H9 (cell line): Measurements from ENCODE around the gene MUSTN1. TPM values are rescaled to one million over a fixed set of nuclear protein-coding genes. Genes with fewer than 3 reads are reported as not detected.

Experiments used
- DNase-seq: peaks from one replicate; pipeline ENCODE4 v3.0.0-alpha.2; 2017
- H2AFZ ChIP-seq: one replicate; pipeline ENCODE4 v1.6.1; 2013; ENCODE audit warnings: mild to moderate bottlenecking, low read length, control low read depth, moderate library complexity
- H2AK5ac ChIP-seq: 2 replicates; pipeline ENCODE4 v1.6.1; 2013; ENCODE audit warnings: low read length, control low read depth, mixed read lengths; ENCODE audit not compliant: insufficient read length
- H2BK120ac ChIP-seq: one replicate; pipeline ENCODE4 v1.6.1; 2013; ENCODE audit warnings: low read depth, mild to moderate bottlenecking, low read length, control low read depth, inconsistent platforms; ENCODE audit not compliant: poor library complexity, severe bottlenecking
- H2BK12ac ChIP-seq: 2 replicates; pipeline ENCODE4 v1.6.1; 2013; ENCODE audit warnings: low read length, control low read depth, mixed read lengths, low read depth; ENCODE audit not compliant: insufficient read length
- H2BK15ac ChIP-seq: 2 replicates; pipeline ENCODE4 v1.6.1; 2013; ENCODE audit warnings: low read depth, low read length, control low read depth
- H2BK20ac ChIP-seq: one replicate; pipeline ENCODE4 v1.6.1; 2013; ENCODE audit warnings: low read depth, mild to moderate bottlenecking, low read length, control low read depth, inconsistent platforms; ENCODE audit not compliant: poor library complexity, severe bottlenecking
- H2BK5ac ChIP-seq: 2 replicates; pipeline ENCODE4 v1.6.1; 2013; ENCODE audit warnings: low read length, control low read depth, mixed read lengths; ENCODE audit not compliant: insufficient read length
- H3K14ac ChIP-seq: 2 replicates; pipeline ENCODE4 v1.6.1; 2013; ENCODE audit warnings: low read length, control low read depth; ENCODE audit not compliant: insufficient read depth
- H3K18ac ChIP-seq: 2 replicates; pipeline ENCODE4 v1.6.1; 2013; ENCODE audit warnings: low read depth, mild to moderate bottlenecking, mixed read lengths, low read length, control low read depth; ENCODE audit not compliant: insufficient read length
- H3K23ac ChIP-seq: 2 replicates; pipeline ENCODE4 v1.6.1; 2013; ENCODE audit warnings: low read length, control low read depth, mixed read lengths, low read depth; ENCODE audit not compliant: insufficient read length
- H3K23me2 ChIP-seq: 2 replicates; pipeline ENCODE4 v1.6.1; 2013; ENCODE audit warnings: low read depth, mild to moderate bottlenecking, mixed read lengths, low read length, control low read depth; ENCODE audit not compliant: insufficient read length, poor library complexity, severe bottlenecking
- H3K27ac ChIP-seq: 2 replicates; pipeline ENCODE4 v1.5.1; 2013; ENCODE audit warnings: low read length, control low read depth, mixed read lengths, low read depth; ENCODE audit not compliant: insufficient read length
- H3K27me3 ChIP-seq: 2 replicates; pipeline ENCODE4 v1.6.1; 2013; ENCODE audit warnings: low read length, control low read depth, inconsistent platforms; ENCODE audit not compliant: insufficient read depth
- H3K4ac ChIP-seq: 2 replicates; pipeline ENCODE4 v1.6.1; 2013; ENCODE audit warnings: low read depth, mild to moderate bottlenecking, control low read depth, inconsistent platforms, low read length, moderate library complexity
- H3K4me1 ChIP-seq: 2 replicates; pipeline ENCODE4 v1.6.1; 2013; ENCODE audit warnings: low read length, control low read depth, inconsistent platforms; ENCODE audit not compliant: insufficient read depth
- H3K4me2 ChIP-seq: 2 replicates; pipeline ENCODE4 v1.6.1; 2013; ENCODE audit warnings: low read length, control low read depth, mixed read lengths; ENCODE audit not compliant: insufficient read length, insufficient read depth
- H3K56ac ChIP-seq: 2 replicates; pipeline ENCODE4 v1.6.1; 2013; ENCODE audit warnings: low read depth, mild to moderate bottlenecking, mixed read lengths, low read length, control low read depth; ENCODE audit not compliant: insufficient read length
- H3K79me1 ChIP-seq: 2 replicates; pipeline ENCODE4 v1.6.1; 2013; ENCODE audit warnings: low read depth, mild to moderate bottlenecking, moderate library complexity, low read length, control low read depth, inconsistent platforms; ENCODE audit not compliant: insufficient read depth, poor library complexity, severe bottlenecking
- H3K79me2 ChIP-seq: 2 replicates; pipeline ENCODE4 v1.6.1; 2013; ENCODE audit warnings: low read length, control low read depth, inconsistent platforms; ENCODE audit not compliant: insufficient read depth
- H3K9ac ChIP-seq: 2 replicates; pipeline ENCODE4 v1.6.1; 2013; ENCODE audit warnings: low read length, control low read depth, mixed read lengths; ENCODE audit not compliant: insufficient read length; ENCODE audit errors: extremely low read depth
- H3K9me3 ChIP-seq: one replicate; pipeline ENCODE4 v1.6.1; 2013; ENCODE audit warnings: low read depth, low read length, inconsistent platforms; ENCODE audit not compliant: control insufficient read depth
- H3T11ph ChIP-seq: one replicate; pipeline ENCODE4 v1.6.1; 2013; ENCODE audit warnings: mild to moderate bottlenecking, low read length, control low read depth, inconsistent platforms
- H4K20me1 ChIP-seq: one replicate; pipeline ENCODE4 v1.6.1; 2013; ENCODE audit not compliant: control insufficient read depth, insufficient read length, insufficient read depth
- H4K5ac ChIP-seq: 2 replicates; pipeline ENCODE4 v1.6.1; 2013; ENCODE audit warnings: low read depth, mild to moderate bottlenecking, mixed read lengths, low read length, control low read depth; ENCODE audit not compliant: insufficient read length
- H4K8ac ChIP-seq: replicated peaks from 2 replicates; pipeline ENCODE4 v1.6.1; 2013; ENCODE audit warnings: low read length, control low read depth, mixed read lengths, low read depth; ENCODE audit not compliant: insufficient read length
- H4K91ac ChIP-seq: 2 replicates; pipeline ENCODE4 v1.6.1; 2013; ENCODE audit warnings: low read depth, mild to moderate bottlenecking, moderate library complexity, mixed read lengths, low read length, control low read depth; ENCODE audit not compliant: insufficient read length
- H3K27ac Mint-ChIP-seq, 3 experiments: 2 replicates in 2 of 3; 3 replicates in 1 of 3; pipeline ENCODE4 v1.8.0; 2020 to 2021; ENCODE audit warnings: mixed read lengths in 3 of 3, mild to moderate bottlenecking in 1 of 3, moderate library complexity in 1 of 3
- H3K27me3 Mint-ChIP-seq: 2 replicates; pipeline ENCODE4 v1.8.0; 2021; ENCODE audit warnings: low read depth, mild to moderate bottlenecking, moderate library complexity, mixed read lengths
- H3K36me3 Mint-ChIP-seq, 3 experiments: 2 replicates in 2 of 3; 3 replicates in 1 of 3; pipeline ENCODE4 v1.8.0; 2020 to 2021; ENCODE audit warnings: low read depth in 3 of 3, mixed read lengths in 3 of 3; ENCODE audit not compliant: insufficient read depth in 1 of 3
- H3K4me1 Mint-ChIP-seq, 2 experiments: 2 replicates each; pipeline ENCODE4 v1.8.0; 2020; ENCODE audit warnings: mixed read lengths in 2 of 2
- H3K4me3 Mint-ChIP-seq, 2 experiments: 2 replicates in 1 of 2; 3 replicates in 1 of 2; pipeline ENCODE4 v1.8.0; 2020 to 2021; ENCODE audit warnings: mild to moderate bottlenecking in 2 of 2, mixed read lengths in 2 of 2, moderate library complexity in 1 of 2
- H3K9me3 Mint-ChIP-seq, 2 experiments: 2 replicates in 1 of 2; 3 replicates in 1 of 2; pipeline ENCODE4 v1.8.0; 2020; ENCODE audit warnings: mild to moderate bottlenecking in 2 of 2, mixed read lengths in 2 of 2, moderate library complexity in 1 of 2
- WGBS: extraction: QIAGEN DNeasy Blood & Tissue Kit; methylation state at CpG from one replicate; pipeline ENCODE4 v1.1.7; 2013; ENCODE audit warnings: missing lambda C conversion rate, low lambda C conversion rate, mixed read lengths; ENCODE audit not compliant: insufficient read length; ENCODE audit errors: extremely low coverage; 5-methylcytosine and 5-hydroxymethylcytosine counted together
- total RNA-seq: library from RNA; stranded (reverse); gene quantifications from 2 replicates; pipeline ENCODE4 v1.2.1, GENCODE V29; 2021
- TF ChIP-seq, protein P1 (sequence below): fragments of 200-600 bp; sonication (generic); conservative IDR thresholded peaks from 3 replicates; pipeline ENCODE4 v1.8.0; 2021; ENCODE audit warnings: antibody characterized with exemption, mild to moderate bottlenecking

The MUSTN1 gene
- total RNA-seq, 1 experiment from 2014 or later, result 0.72 TPM

DNA sequence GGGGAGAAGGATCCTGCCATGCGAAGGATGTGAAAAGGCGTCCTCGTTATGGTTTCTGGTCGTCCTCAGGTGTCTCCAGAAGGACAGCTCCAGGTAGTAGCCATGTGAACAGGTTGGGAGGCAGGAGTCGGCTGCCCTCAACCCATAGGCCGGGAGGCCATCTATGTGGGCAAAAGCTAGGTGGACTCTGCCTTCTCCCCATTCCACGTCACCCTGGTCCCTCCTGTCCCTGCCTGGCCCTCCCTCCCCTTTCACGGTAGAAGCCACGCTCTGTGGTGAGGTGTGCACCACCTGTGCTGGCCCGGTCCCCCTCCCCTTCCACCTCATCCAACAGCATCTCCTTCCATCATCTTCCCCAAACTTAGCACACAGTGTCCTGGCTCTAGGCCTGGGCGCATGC is 23.9 kb downstream of the MUSTN1 start:
- no peak overlapping the region for H4K5ac ChIP-seq
- Mint-ChIP-seq H3K9me3 (no peaks in the 10 kb centered on the region), H3K4me3 (no peak overlapping the region), H3K4me1 (no peaks in the 10 kb centered on the region), H3K36me3 (no peaks in the 10 kb centered on the region; a peak in 1 of 7 replicates), H3K27me3 (peaks cover 12% of the 10 kb centered on the region), H3K27ac (no peak overlapping the region)
- H3K79me1 ChIP-seq, result no peaks in the 10 kb centered on the region
- H3K23ac ChIP-seq, result no peak overlapping the region
- H2BK5ac ChIP-seq, result no peak overlapping the region
- H2AK5ac ChIP-seq, result no peak overlapping the region
- H3K79me2 ChIP-seq, result no peaks in the 10 kb centered on the region
- H4K91ac ChIP-seq, result no peak overlapping the region
- no peak overlapping the region for H3K14ac ChIP-seq
- H3K4ac ChIP-seq, result no peak overlapping the region
- no peak overlapping the region for H3K9ac ChIP-seq
- H3T11ph ChIP-seq, result no peak overlapping the region
- H2AFZ ChIP-seq, result no peak overlapping the region
- TF ChIP-seq, protein P1, sequence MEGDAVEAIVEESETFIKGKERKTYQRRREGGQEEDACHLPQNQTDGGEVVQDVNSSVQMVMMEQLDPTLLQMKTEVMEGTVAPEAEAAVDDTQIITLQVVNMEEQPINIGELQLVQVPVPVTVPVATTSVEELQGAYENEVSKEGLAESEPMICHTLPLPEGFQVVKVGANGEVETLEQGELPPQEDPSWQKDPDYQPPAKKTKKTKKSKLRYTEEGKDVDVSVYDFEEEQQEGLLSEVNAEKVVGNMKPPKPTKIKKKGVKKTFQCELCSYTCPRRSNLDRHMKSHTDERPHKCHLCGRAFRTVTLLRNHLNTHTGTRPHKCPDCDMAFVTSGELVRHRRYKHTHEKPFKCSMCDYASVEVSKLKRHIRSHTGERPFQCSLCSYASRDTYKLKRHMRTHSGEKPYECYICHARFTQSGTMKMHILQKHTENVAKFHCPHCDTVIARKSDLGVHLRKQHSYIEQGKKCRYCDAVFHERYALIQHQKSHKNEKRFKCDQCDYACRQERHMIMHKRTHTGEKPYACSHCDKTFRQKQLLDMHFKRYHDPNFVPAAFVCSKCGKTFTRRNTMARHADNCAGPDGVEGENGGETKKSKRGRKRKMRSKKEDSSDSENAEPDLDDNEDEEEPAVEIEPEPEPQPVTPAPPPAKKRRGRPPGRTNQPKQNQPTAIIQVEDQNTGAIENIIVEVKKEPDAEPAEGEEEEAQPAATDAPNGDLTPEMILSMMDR, result no peak
- no peaks in the 10 kb centered on the region for H3K9me3 ChIP-seq
- no peak overlapping the region for H2BK12ac ChIP-seq
- H4K20me1 ChIP-seq, result no peaks in the 10 kb centered on the region
- no peak overlapping the region for H2BK120ac ChIP-seq
- H3K4me2 ChIP-seq, result no peak overlapping the region
- H3K4me1 ChIP-seq, result no peaks in the 10 kb centered on the region
- no CpG with 5 or more reads among the region's 11 CpGs for WGBS
- H3K56ac ChIP-seq, result no peak overlapping the region
- no peak for DNase-seq
- no peak overlapping the region for H3K18ac ChIP-seq
- no peak overlapping the region for H4K8ac ChIP-seq
- no peak overlapping the region for H2BK15ac ChIP-seq
- no peaks in the 10 kb centered on the region for H3K23me2 ChIP-seq
- H3K27me3 ChIP-seq, result no peaks in the 10 kb centered on the region
- H2BK20ac ChIP-seq, result no peak overlapping the region
- H3K27ac ChIP-seq, result no peak overlapping the region
